ENCODE results near the gene TTC28. TPM values are rescaled to one million over a fixed set of nuclear protein-coding genes. Genes with fewer than 3 reads are reported as not detected.

TTC28 gene
- total and polyA plus RNA-seq, 2 donors (not counting 3 experiments of a cell fraction or from before 2014, with no cell fraction given): 16.5 to 51.1 TPM

GRCh38 chr22:28105988-28106387, 573.7 kb downstream of the TTC28 start:
- Histone ChIP-seq H3K4me1 (ENCODE audit: control insufficient read depth, extremely low read depth, insufficient read depth, low read length) (no peaks in the 10 kb centered on the region), H3K4me3 (replicated peaks in 1 of 3; ENCODE audit: insufficient read depth in 1 of 3, low read depth in 1 of 3, low read length in 3 of 3) (no peak overlapping the region), H3K9me1 (replicated peaks; ENCODE audit: control insufficient read depth, extremely low read depth, insufficient read depth, low read length) (no peaks in the 10 kb centered on the region), H3K9me3 (replicated peaks; ENCODE audit: control insufficient read depth, insufficient read depth, low read length) (no peaks in the 10 kb centered on the region), H3K36me3 (ENCODE audit: control insufficient read depth in 2 of 2, extremely low read depth in 1 of 2, insufficient read depth in 2 of 2, low read length in 2 of 2) (peaks cover 0 to 4% of the 10 kb centered on the region in 2 experiments), H3K4me2 (ENCODE audit: insufficient read depth, low read length) (no peak overlapping the region), H3K27me3 (ENCODE audit: control insufficient read depth in 2 of 2, insufficient read depth in 2 of 2, low read length in 2 of 2) (no peaks in the 10 kb centered on the region), H3K79me2 (ENCODE audit: control insufficient read depth, insufficient read depth, low read length) (no peaks in the 10 kb centered on the region), H4K20me1 (replicated peaks; ENCODE audit: control insufficient read depth, extremely low read depth, insufficient read depth, low read length) (no peaks in the 10 kb centered on the region), H3K27ac (ENCODE audit: insufficient read depth, low read depth, low read length) (no peak overlapping the region), H3K9ac (replicated peaks; ENCODE audit: extremely low read depth, insufficient read depth, low read length) (no peak overlapping the region), H2AFZ (ENCODE audit: low read depth, low read length) (no peak overlapping the region)
- ChIA-PET POLR2A (no interaction called here), CTCF (no interaction called here)
- no peak for FAIRE-seq
- intact Hi-C loops (cut with micrococcal nuclease): no loop called here
- TF ChIP-seq MYC (IDR thresholded peaks at IDR 0.05; ENCODE audit: low read depth, low read length) (no peak), MAX (IDR thresholded peaks at IDR 0.05; ENCODE audit: insufficient read depth, insufficient read length) (no peak), POLR2A (IDR thresholded peaks at IDR 0.05; ENCODE audit: low read depth, low read length) (no peak), GATA2 (IDR thresholded peaks at IDR 0.05; ENCODE audit: insufficient read depth, insufficient read length, low read depth, low read length) (no peak), POLR2AphosphoS5 (IDR thresholded peaks at IDR 0.05; ENCODE audit: insufficient read depth, low read depth, low read length) (no peak), EZH2 (IDR thresholded peaks at IDR 0.05; ENCODE audit: borderline replicate concordance, low read depth, low read length, severe bottlenecking) (no peak), FOS (IDR thresholded peaks at IDR 0.05; ENCODE audit: borderline replicate concordance, insufficient read depth, low read length) (no peak), CTCF (IDR thresholded peaks at IDR 0.05; ENCODE audit: extremely low read depth in 1 of 2, insufficient read depth in 1 of 2, low read depth in 1 of 2, low read length in 2 of 2) (no peak), JUN (IDR thresholded peaks at IDR 0.05; ENCODE audit: borderline replicate concordance, insufficient read depth, insufficient read length, low read depth) (no peak)
- no TSS peak for BruUV-seq (replicated peaks)
- no peak for DNase-seq (ENCODE audit: low read depth, low spot score)
- dilution Hi-C loops (cut with MboI; ENCODE audit: extremely low pct_ligation_motif_present, low sequenced_read_pairs): no loop called here

Data from endothelial cell of umbilical vein (primary cell).